ENCODE data around the gene CCDC3.

CCDC3 gene

DNA sequence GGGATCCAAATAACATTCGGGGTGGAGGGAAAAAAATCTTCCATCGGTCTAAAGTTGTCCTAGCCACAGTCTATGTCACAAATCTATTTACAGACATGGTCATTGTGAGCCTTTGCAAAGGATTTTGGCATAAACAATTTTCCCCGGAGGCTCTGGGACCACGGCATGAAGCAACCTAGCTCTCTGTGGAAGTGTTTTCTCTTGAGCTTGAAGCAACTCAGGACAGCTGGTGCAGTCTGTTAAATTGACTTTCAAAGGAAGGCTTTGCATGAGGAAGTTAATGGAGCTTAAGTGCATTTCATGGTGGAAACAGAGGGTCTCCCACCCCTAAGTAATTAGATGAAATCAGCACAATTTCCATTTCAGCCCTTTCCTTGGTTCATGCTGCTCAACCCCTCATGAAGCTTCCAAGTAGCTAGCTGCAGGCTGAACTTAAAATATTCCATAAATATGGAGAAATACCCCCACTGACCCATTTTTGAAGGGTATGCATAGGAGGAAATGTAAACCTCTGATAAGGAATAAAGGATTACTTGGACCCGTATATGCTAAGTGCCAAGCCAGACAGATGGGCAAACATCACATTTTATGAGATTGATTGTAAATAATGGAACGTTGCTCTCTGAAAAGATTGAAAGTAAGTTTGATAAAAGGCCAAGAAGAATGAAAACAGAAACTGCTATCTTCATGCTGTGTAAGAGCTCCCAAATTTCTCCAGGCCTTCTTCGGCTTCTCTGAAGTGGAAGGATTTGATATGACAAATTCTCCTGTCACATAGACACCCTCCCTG, 39.9 kb downstream of the CCDC3 start:
- no peak for DNase-seq (ENCODE audit: low read depth in 2 of 2)

DNA sequence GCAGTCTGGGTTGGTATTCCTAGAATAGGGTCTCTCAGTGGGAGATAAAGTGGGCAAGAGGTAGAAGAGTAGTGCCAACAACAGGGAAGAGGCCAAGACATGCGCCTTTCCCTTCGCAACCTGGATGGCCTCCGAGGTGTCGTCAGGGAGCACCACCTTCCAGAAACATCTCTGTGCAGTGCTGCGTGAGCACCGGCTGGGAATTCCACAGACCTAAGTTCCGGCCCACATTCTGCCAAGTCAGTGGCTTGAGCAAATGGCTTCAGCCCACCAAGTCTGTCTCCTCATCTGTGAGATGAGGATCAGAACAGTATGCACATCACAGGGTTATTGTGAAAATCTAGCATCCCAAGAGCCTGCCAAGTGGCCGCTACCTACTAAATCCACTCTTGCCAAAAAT, 40.6 kb downstream of the CCDC3 start:
- no peak for DNase-seq (ENCODE audit: low read depth in 2 of 2)

DNA sequence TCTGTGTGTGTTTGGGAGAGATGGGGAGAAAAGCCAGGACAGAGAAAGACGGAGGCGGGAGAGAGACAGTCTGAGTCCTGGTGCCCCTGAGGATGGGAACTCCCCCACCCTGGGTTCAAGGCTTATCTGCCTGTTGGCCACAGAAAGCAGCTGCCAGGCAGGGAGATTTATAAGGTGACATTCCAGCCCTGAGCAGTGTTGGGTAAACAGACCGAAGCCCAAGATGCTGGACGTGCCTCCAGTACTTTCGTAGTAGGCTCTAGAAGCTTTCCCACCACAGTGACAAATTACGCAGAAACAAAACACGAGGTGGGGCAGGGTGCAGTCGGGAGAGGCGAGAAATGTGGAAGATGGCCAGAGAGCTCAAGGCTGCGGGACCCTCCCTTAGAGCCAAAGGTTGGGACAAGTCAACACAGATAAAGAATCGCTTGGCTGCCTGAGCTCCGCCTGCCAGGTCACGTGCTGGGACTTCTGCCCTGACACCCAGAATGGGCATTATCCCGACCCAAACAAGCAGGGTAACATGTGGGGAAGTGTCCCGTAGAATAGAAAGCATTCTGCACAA, 41.1 kb downstream of the CCDC3 start:
- DNase-seq (ENCODE audit: low read depth in 2 of 2) = no peak

DNA sequence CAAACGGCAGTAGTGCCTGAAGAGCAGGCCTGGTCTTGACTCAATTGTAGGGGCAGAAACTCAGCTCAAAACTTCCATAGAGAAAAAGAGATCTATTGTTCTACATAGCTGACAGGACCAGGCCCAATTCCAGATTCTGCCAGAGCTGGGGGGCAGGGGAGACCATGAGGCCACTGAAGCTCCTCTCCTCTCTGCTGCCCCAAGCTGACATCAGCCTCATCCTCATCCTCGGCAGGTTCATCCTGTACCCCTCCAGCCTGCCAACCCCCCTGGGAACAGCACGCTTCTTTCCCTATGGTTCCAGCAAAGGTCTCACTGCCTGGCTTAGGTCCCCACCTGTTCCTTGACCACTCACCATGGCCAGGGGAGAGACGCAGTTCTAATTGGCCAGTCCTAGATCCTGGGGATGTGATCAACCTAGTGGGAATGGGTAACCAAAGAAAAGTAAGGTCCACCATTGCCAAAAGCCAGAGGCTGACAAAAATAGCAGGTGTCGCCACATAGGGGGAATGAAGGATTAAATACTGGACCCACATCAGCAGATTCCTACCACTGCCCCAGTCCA, 42.9 kb downstream of the CCDC3 start:
- DNase-seq (ENCODE audit: low read depth in 2 of 2) = no peak

DNA sequence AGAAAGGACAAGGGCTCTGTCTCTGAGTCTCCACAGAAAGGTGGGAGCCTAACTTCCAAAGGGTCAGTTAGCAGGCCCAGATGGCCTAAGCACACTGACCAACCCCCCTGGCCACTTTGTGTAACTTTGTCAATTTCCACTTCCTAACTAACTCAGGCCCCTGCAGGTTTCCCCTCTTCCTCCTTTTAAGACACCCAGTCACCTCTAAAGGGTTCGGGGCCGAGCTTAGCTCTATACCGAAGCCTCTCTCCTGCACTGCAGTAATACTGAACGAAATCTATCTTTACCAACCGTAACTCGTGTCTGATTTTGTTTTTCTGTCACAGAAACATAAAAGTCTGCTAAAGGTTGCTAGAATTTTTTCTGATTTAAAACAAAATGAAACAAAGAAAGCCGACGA, 44.4 kb downstream of the CCDC3 start:
- DNase-seq (ENCODE audit: low read depth in 2 of 2) = no peak

DNA sequence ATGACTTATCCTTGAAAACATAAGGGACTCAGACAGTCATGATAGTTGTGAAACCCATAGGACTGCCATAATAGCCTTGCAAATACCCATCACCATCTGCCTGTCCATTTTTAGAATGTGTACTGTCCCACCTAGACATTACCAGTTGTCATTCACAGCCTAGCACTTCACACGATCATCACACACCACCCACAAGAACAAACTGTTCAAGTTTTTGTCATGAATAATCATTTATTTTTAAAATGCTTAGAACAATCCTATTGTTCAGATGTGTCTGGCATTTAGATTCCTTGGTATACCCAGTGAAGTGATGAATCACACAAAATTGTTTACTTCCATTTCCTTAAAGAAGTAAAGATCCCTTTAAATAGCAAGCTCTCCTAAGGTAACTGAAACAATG, 46.6 kb downstream of the CCDC3 start:
- no peak for DNase-seq (ENCODE audit: low read depth in 2 of 2)

DNA sequence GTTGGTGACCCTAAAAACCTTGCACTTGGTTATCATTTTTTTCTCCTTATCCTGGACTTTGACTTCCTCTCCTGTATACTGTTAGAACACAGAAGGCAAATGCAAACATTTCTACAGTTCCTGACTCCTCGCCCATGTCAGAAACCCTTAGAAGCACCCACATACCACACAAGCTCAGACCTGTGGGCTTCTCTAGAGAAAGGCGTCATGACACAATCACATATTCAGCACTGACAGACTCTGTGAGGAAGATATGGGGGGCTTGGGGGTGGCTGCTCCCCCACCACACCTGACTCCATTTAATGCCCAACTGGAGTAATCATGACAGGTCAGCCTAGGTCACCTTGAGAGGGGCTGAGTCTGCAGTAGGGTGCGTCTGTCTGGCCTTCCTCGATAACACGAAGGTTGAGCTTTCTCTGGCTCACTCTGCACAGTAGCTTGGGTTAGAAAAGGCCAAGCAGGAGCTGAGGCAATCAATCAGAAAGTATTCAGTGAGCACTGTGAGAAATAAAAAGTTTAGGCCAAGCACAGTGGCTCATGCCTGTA, 50.9 kb downstream of the CCDC3 start:
- no peak for DNase-seq (ENCODE audit: low read depth in 2 of 2)

DNA sequence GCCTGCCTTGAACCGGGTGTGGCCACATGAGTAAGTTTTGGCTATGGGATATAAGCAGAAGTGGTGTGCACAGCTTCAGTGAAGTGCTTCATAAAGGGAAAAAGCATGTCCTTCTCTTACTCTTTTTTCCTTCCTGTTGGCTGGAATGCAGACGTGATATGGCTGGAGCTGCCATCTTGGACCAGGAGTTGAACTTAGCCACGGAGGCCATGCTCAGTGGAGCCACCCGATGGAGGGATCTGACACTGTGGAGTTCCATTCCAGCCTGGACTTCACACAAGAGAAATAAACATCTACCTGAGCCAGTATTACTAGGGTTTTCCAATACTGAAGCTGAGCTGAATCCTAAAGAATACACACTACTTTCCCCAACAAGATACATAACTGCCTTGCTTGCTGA, 52.3 kb downstream of the CCDC3 start:
- DNase-seq (ENCODE audit: low read depth in 2 of 2) = no peak

DNA sequence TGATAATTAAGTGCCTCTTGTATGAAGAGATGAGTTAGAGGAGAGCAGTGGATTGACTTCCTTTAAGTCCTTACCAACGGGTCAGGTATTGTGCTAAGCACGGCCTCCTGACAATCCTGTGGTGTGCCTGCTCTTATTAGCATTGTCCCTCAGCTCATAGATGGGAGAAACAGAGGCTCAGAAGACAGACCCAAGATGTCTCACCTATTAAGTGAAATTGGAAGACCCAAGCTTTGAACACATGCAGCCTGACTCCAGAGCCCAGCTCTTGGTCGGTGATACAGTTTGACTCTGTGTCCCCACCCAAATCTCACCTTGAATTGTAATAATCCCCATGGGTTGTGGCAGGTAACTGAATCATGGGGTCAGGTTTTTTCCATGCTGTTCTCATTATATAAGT, 53.8 kb downstream of the CCDC3 start:
- DNase-seq (ENCODE audit: low read depth in 2 of 2) = no peak

DNA sequence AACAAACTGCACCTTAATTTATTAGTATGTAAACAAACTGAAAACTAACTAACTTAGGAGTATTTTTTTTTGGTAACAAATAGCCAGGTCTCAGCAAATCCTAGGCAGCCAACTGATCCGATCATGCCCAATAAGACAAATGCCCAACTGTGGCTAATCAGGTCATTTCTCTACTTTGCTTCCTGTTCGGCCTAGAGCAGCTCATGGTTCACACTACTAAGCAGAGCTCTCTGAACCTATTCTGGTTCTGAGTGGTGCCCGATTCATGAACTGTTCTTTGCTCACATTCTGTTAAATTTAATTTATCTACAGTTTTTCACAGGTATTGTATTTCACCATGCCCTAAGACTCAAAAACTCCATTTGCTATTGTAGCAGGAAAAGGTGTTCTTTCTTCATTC, 55.1 kb downstream of the CCDC3 start:
- DNase-seq (ENCODE audit: low read depth in 2 of 2) = no peak

DNA sequence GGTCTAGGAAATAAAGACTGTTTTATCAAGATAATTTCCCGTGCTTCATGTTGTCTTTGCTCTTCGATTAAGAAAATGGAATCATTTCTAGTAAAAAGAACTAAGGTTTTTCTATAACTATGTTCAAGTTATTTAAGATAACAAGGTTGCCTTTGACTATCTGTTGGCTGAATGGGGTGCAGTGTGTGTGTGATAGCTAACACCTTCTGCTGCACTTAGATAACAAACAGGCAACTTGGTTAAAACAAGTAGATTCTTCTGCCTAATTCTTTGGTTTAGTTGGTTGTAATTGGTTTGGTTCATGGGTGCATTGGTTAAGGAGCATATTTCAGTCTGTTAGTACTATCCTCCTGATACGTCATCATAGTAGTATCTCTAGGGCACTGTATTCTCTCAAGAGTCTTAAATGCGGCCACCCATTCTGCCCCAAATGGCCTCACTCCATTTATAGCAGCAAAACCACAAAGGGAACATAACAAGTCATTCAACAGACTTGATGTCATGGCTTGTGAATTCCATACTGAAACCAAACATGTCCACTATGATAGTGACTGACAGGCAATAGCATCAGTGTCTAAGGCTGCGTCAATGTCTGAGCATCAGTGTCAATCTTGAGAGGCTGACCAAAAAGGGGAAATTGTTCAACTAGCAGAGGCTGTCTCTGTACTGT, 55.7 kb downstream of the CCDC3 start:
- DNase-seq (ENCODE audit: low read depth in 2 of 2) = no peak

DNA sequence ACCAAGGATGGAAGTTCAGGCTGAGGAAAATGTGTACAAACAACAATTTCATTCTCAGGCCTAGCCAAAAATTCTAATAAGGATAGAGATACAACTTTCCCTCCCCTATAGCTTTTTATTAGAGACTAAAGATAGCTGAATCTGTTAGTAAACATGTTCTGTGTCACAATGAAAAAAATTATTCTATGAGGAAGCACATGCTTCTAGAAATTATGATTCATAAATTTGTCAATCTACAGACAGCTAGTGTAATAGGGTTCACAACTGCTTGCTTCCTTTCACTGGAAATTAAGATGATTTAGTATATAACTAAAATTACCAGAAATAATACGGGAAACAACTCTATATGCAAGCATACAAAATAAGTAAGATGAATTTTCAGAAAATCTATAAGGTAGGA, 56.6 kb downstream of the CCDC3 start:
- DNase-seq (ENCODE audit: low read depth in 2 of 2) = no peak

DNA sequence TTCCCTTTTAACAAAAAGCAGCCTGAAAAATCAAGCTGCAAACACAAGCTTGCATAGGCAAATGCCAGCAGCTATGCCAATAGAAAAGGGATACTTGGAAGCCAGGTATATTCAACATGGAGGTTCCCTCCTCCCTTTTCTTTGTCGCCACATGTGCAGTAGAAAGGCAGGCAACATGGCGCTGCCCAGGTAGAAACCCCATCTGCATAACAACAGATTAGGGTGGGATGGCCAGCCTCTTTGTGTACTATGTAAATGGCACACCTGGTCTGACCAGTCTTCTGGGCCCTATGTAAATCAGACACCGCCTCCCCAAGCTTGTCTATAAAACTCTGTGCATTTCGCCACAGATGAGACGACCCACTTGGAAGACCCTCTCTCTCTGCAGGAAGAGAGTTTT, 58.1 kb downstream of the CCDC3 start:
- DNase-seq (ENCODE audit: low read depth in 2 of 2) = no peak

DNA sequence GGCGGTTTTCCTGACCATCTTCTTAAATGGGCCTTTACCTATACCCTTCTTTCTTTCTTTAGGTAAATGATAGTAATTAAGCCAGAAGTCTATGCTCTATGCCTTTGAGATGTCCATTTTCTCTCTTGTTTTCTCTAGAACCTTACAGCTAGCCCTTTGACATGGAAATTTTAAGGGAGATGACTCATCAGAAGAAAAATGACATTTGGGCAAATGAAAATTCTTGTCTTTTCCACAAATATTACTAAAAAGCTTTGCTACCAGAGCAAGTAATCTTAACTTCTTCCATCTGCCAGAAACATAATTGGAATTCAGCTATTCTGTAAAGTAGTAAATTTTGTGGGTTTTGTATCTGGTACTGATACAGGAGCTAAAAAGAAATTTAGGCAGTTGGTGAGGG, 59.5 kb downstream of the CCDC3 start:
- DNase-seq (ENCODE audit: low read depth in 2 of 2) = no peak

DNA sequence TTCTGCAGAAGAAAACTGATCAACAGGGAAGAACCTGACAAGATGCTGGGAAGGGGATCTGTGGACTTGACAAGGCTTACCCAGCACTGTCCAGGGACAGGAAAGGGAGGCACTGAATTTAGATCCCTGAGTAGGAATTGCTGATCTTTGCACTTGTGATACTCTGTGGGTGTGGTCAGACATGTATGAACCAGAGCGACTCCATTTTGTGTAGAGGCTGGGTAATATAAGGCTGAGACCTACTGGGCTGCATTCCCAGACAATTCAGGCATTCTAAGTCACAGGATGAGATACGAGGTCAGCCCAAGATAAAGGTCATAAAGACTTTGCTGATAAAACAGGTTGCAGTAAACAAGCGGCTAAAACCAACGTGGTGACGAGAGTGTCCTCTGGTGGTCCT, 60.7 kb downstream of the CCDC3 start:
- DNase-seq (ENCODE audit: low read depth in 2 of 2) = no peak

DNA sequence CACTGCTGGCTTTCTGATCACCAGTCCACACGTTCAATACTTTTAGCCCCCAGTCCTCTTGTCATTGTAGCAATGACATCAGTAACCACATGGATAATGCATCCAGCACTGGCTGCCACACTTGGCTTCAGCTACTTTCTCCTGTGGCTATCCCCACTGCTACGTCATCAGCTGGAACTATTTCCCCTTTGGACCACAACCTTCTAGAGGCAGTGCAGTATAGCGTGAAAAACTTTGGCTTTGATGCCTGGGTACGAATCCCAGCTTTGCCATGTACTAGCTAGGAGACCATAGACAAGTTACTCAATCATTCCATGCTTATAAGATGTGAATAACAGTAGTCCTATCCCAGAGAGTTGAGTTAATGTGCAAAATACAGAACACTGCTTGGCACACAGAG, 63.2 kb downstream of the CCDC3 start:
- no peak for DNase-seq (ENCODE audit: low read depth in 2 of 2)

DNA sequence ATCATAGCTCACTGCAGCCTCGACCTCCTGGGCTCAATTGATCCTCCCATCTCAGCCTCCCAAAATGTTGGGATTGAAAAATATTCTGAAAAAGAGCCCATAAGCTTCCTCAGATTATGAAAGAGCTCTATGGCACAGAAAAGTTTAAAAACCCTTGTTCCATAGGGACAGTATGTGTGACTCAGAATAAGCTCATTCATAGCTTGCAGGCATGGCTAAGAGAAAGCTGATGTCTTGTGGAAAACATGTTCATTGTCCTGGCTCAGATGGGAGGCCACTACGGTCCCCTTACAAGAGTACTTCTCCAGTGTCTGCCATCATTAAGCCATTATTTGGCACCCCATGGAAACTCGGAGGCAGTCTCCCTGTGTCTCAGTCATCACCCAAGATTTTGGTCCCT, 64.0 kb downstream of the CCDC3 start:
- DNase-seq (ENCODE audit: low read depth in 2 of 2) = no peak

DNA sequence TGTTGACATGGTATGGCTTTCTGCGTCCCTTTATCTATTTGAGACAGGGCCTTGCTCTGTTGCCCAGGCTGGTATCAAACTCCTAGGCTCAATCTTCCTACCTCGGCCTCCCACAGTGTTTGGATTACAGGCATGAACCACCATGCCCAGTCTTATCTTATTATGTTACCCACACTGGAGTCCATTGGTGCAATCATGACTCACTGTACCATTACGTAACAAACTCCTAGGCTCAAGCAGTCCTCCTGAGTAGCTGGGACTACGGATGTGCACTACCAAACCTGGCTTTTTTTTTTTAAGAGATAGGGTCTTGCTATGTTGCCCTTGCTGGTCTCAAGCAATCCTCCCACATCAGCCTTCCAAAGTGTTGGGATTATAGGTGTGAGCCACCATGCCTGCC, 66.7 kb downstream of the CCDC3 start:
- DNase-seq (ENCODE audit: low read depth in 2 of 2) = no peak

DNA sequence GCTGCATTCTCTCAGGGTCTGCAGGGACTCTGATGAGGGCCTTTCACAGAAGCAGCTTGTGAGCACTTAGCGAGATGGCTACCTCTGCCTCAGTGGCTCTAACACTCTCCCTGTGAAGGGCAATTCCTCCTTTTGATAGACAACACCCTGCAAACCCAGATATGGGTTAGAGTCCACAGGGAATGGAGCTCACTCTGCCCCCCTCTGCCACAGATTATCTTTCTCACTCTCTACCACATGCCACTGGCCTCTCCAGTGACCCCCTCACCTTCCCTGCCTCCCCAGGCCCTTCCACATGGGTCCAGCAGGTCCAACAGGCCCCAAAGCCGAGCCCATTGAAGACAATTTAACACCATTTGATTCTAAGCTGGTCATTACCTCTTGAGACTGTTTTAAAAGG, 72.1 kb downstream of the CCDC3 start:
- no peak for DNase-seq (ENCODE audit: low read depth in 2 of 2)

DNA sequence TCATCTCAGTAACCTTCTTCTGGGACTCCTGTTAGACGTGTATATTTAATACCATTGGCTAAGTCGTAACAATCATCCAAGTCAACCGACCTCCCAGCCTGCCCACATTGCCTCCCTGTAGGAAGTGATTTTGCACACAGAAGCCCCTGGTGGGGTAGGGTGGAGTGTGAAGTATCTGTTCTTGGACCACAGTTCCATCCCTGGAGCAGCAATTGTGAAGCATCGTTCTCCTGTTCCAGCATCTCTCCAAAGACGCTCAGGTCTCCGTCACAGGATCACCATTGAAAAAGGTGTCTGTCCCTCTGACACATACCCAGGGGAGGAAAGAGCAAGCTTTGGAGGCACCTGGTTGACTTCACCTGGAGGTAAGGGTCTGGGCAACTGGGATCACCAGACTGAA, 72.9 kb downstream of the CCDC3 start:
- DNase-seq (ENCODE audit: low read depth in 2 of 2) = no peak

DNA sequence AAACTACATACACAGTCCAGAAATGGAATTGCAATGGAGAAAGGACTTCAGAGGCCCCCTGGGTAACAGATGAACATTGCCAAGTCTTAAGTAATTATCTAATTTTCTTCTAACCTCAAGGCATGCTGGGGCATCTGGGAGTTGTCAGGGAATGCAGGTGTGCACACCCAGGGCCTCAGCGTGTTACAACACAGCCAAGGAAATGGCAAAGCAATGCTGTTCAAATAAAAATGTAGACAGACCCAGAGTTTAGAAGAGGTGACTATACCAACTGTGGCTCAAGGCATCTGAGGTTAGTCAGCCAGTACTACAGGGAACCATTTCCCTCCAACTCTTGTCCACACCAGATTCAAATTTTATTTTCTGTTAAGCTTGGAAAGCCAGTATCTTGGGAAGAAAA, 73.6 kb downstream of the CCDC3 start:
- no peak for DNase-seq (ENCODE audit: low read depth in 2 of 2)

DNA sequence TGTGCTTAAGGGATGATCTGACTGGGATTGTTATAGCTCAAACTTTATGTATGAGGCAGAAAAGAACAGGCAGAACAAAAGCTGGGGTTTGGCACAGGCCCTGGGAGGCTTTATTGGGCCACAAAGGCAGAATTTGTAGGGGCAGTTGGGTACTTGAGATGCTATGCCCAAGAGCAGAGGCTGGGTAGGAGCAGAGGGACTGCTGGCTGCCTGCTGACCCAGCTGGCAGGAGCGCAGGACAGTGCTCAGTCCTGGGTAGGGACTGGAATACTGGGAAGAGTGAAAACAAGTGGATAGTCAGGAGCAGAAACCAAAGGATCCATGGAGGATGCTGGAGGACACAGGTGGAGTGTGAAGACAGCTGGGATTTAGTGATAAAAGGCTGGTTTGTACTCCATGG, 75.7 kb downstream of the CCDC3 start:
- DNase-seq (ENCODE audit: low read depth in 2 of 2) = no peak

DNA sequence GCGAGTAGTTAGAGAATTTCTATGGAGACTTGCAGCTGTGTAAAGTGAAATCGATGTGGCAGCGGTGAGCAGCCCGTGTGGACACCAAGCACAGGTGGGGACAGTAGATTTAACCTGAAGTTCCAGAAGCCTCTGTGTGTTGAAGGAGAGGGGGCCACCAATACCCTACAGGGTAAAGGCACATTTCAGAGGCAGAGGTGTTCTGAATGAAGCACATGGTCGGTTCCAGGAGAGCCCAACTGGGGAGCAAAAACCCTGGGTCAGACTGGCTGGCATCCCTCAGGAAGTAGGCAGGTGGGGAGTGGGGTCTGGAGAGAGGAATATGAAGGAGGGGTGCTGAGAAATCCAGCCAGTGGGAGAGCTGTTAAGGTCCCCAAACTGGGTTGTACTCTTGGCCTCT, 76.6 kb downstream of the CCDC3 start:
- no peak for DNase-seq (ENCODE audit: low read depth in 2 of 2)

Measured in stimulated activated CD4-positive, alpha-beta T cell treated with anti-CD3 and anti-CD28 coated beads, Interleukin-1b, Interleukin-23, amount 100 ng/mL, for 4 hours (primary cell).